ENCODE results near the gene FTH1. TPM values are rescaled to one million over a fixed set of nuclear protein-coding genes. Genes with fewer than 3 reads are reported as not detected.
"Not testable (repeated sequence)": the region's sequence is repeated elsewhere in the genome, so short reads cannot be mapped to it uniquely, and the experiment has no call there.

FTH1 gene
- polyA plus RNA-seq, 12 donors = 1,211 to 2,107 (median 1,338) TPM; not detected in 1

DNA sequence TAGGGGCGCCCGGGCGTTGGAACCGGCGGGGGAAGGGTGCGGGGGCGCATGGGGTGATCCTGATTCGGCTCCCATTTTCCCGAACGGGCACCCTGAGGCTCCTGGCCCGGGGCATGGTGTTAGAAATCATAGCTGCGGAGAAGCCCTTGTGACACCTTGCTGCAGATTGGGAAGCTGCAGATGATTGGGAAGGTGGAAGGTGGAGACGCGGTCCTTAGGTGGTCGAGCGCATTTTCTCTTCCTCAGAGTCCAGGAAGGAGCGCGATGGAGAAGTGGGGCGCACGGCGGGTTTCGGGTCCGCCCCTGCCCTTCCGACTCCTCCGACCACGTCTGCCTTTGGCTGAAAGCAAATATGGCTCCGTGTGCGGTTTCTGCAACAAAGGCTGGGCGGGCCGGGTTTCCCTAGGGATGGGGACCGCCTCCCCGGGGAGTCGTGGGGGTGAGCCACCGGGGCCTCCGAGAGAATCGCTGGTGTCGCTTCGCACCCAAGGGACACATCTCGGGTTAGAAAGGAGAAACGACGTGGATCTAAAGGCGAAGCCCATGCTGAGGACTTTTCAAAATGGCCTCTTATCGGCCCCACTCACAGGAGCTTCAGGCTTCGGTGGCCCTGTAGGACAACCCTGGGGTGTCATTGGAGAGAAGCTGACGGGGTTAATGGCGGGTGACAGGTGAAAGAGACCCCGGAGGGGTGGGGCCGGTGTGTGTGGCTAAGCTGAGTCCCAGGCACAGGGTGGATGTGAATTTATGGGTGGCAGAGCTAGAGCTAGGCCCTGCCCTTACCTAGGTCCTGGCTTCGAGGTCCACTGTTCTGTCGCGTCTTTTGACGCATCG is 707 bp upstream of the FTH1 start:
- no peak for DNase-seq

DNA sequence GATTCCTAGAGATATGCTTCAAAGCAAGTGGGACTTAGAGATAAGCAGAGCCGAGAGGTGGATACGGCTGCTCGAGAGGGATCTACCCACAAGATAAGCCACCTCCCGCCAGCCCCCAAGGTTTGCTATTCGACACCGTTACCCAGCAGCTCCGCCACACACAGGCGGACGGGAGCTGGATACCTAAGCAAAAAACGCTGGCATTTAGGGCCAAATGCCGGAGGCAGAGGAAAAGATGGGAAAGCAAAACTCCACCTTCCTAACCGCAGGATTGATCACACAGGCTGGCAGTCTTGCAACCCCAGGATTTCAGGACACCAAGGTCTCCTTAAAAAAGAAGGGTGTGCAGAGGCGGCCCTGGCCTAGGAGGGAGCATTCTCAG is 709 bp downstream of the FTH1 start:
- no peak for DNase-seq

DNA sequence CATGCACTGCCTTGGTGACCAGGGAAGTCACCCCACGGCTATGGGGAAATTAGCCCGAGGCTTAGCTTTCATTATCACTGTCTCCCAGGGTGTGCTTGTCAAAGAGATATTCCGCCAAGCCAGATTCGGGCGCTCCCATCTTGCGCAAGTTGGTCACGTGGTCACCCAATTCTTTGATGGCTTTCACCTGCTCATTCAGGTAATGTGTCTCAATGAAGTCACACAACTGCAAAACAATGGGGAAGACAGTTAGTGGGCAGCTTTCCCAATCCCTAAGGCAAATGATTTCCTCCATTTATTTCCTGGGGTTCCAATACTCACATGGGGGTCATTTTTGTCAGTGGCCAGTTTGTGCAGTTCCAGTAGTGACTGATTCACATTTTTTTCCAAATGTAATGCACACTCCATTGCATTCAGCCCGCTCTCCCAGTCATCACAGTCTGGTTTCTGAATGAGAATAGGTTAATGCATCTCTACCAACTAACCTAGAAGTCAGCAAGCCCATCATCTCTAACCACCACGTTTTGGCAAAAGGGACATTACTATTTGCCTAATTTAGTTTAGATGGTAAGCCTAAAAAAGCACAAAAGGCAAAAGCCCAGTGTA is 2.7 kb downstream of the FTH1 start:
- not testable (repeated sequence) for DNase-seq

DNA sequence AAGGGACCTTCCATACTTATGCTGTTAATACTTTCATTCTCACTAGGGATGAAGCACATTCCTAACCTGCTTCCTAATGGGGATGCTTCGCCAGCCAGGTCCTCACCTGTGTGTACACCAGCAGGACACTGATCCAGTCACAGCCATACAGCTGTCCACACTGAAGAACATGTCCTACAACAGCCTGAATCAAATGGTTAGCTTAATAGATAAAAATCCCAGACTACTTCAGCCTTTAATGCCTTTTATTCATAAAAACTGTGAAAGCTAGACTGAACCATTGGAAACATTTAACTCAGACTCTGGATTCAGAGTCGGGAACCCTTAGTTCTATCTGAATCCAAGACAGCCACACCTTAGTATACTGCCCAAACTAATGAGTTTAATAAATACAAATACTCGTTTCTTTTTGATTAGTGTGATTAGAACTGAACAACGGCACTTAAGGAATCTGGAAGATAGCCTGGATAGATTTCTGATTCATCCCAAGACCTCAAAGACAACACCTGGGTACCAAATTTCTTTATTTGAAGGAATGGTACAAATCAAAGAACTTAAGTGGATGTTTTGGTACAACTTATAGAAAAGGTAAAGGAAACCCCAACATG is 3.3 kb downstream of the FTH1 start:
- no peak for DNase-seq

DNA sequence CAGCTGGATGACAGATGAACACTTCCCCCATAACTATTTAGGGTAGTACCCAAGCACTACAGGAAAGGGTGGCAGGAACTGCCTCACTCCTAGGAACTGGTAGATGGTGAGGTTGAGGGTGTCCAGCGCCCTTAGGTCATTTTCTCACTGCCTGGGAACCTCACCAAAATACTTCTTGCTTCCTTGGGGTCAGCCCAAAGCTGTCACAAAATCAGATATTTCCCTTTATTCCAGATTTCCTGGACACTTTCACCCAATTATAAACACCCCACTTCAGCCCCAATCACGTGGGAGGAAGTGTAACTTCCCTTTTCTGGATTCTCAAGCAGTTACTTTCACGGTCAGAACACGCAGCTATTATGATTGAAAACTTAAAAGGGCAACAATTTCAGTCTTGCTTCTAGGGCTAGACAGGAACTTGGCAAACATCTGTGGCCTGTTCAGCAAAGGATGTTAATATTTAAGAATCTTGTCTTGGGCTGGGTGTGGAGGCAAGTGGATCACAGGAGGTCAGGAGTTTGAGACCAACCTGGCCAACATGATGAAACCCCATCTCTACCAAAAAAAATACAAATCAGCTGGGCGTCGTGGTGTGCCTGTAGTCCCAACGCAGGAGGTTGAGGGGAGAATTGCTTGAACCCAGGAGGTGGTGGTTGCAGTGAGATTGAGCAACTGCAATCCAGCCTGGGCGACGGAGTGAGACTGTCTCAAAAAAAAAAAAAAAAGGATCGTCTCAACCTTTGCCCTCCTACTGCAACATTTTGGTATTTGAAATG is 4.0 kb downstream of the FTH1 start:
- no peak for DNase-seq

DNA sequence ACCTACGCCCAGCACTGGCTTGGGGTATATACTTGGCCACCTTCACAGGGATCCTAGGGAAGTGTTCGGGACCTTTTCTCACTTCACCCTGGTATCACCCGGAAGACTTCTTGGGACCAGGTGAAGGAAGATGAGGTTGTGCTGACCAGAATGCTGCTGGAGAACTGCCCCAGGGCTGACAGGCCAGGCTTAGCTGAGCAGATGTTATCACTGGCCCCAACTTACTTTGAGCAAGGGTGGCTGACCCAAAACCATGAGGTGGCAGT is 4.5 kb downstream of the FTH1 start:
- DNase-seq = no peak

DNA sequence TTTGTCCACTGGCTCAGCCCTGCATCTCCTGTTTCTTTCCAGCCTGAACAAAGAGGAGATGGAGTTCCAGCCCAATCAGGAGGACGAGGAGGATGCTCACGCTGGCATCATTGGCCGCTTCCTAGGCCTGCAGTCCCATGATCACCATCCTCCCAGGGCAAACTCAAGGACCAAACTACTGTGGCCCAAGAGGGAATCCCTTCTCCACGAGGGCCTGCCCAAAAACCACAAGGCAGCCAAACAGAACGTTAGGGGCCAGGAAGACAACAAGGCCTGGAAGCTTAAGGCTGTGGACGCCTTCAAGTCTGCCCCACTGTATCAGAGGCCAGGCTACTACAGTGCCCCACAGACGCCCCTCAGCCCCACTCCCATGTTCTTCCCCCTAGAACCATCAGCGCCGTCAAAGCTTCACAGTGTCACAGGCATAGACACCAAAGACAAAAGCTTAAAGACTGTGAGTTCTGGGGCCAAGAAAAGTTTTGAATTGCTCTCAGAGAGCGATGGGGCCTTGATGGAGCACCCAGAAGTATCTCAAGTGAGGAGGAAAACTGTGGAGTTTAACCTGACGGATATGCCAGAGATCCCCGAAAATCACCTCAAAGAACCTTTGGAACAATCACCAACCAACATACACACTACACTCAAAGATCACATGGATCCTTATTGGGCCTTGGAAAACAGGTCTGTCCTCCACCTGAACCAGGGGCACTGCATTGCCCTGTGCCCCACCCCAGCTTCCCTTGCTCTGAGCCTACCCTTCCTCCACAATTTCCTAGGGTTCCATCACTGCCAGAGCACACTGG is 5.0 kb downstream of the FTH1 start:
- no peak for DNase-seq

DNA sequence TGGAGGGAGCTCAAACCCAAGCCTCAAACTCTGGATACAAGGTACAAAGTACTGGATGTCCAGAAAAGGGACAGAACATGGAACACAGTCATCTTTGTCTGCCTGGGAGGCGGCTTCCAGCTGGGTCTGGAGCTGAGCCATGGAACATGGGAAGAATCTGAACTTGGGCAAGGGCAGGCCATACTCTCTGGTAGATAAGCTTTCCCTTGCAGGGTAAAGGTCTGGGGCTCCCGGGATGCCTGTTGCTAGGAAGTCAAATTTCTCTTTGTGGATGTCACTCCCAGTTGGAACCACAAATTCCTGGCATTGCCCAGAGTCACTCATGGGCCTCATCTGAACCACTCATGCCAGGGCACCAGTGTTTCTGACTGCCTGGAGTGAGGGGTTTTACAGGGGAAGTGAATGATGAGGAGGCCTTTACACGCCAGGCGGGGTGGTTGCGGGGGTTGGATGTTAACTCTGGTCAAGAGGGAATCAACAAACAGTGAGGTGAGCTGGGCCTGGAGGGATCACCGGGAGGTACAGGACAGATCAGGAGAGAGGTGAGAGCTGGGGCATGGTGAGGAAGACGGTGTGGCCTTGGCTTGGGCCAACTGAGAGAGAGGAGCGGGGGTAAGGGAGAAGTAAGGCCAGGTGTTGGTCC is 5.7 kb downstream of the FTH1 start:
- DNase-seq = no peak

DNA sequence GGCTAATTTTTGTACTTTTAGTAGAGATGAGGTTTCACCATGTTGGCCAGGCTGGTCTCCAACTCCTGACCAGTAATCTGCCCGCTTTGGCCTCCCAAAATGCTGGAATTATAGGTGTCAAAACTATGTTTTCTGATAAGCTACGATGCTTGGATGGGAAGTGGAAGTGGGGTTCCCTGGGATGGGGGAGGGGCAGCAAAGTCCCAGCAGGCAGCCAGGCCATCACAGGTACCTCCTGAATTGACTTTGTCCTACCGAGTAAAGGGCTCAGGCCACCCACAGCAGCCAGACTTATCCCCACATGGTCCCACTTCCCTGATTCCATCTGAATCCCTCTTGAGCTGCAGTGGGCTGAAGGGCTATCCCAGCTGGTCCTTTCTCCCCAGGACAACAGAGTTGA is 6.9 kb downstream of the FTH1 start:
- no peak for DNase-seq

DNA sequence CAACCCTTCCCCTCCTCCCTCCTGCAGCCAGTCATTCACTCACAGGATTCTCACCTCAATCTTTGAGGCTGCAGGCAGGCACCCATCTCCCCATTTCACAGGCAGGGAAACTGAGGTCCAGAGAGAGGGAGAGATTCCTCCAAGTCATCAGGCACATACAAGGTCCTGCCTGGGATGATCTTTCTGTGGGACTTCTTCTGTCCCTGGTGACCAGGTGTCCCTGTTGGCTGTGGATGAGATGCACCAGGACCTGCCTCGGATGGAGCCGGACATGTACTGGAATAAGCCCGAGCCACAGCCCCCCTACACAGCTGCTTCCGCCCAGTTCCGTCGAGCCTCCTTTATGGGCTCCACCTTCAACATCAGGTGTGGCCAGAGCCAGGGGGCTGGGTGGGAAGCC is 7.8 kb downstream of the FTH1 start:
- no peak for DNase-seq

DNA sequence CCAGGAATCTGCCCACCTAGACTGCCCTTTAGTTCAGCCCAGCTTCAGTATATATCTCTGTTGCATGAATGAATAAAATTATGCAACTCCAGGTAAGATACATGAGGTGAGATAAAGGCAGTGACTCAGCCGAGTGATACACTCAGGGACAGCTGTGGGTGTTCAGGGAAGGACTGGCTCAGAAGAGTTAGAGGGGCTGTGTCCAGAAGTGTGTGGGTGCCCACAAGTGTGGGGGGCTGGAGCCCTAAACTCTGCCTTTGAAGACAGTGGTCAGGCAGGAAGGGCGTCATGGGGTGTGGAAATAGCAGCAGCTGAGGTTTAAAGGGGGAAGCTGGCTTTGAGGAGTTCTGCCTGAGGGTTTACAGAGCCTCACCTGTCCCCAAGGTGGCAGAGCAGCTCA is 8.3 kb downstream of the FTH1 start:
- no peak for DNase-seq

DNA sequence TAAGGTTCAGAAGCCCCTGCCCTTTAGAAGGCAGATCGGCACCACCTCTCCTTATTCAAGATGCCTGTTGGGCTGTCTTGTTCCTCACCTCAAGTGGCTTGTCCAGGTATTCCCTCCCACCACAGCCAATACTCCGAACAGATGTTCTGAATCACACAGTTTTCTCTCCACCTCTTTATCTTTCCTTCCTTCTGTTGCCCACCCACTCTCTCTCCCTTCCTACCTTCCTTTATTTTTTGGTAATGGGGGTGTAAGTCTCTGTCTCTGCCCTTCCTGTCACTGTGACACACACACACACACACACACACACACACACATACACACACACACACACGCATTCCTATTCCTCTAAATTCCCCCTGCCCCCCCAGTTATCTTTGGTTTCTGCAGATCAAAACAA is 8.8 kb downstream of the FTH1 start:
- DNase-seq = no peak

DNA sequence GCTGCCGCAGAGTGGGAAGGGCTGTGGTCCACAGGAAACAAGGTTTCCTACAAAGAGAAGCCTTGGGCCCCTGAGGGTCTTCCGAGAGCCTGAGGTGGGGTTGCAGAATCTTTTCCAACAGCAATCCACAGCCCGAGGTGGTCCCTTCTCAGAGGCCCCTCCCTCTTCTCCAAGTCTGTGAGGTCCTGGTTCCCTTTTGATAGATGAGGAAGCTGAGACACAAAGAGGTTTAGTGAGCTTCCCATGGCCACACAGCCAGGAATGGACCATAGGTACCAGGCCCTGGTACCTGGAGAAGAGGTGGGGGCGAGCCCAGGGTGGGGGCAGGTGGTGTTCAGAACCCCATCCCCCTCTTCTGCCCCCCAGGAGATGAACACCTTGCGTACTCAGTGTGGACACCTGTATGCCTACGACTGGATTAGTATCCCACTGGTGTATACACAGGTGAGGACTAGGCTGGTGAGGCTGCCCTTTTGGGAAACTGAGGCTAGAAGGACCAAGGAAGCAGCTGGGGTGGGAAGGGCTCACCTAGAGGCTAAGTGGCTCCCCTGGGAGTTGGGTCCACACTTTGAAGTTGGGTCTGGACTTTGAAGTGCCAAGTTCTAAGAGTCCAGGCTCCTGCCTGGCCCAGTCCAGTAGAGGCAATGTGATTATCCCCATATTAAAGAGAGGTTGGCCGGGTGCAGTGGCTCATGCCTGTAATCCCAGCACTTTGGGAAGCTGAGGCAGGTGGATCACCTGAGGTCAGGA is 10.2 kb downstream of the FTH1 start:
- DNase-seq = no peak

DNA sequence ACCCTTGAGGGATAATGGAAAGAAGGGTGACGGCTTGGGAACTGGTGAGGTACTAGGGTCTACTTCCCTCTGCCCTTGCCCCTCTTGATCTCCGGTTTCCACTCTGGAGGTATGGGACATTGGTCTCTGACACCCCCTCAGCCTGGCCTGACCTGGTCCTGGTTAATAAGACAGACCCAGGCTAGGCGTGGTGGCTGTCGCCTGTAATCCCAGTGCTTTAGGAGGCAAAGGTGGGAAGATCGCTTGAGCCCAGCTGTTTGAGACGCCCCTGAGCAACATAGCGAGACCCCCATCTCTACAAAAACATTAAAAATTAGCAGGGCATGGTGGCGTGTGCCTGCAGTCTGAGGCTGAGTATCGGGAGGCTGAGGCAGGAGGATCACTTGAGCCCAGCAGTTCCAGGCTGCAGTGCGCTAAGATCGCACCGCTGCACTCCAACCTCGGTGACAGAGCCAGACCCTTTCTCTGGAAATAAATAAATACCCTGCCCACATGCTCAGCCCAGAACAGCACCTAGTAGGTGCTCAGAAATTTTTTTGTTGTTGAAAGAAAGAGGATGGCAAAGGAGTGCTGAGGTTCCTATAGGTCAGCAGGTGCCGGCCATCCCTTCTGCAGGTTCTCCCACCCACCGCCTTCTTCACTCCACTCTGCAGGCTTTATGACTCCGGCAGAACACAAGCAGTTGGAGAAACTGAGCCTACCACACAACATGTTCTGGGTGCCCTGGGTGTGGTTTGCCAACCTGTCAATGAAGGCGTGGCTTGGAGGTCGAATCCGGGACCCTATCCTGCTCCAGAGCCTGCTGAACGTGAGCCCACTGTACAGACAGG is 11.0 kb downstream of the FTH1 start:
- no peak for DNase-seq

DNA sequence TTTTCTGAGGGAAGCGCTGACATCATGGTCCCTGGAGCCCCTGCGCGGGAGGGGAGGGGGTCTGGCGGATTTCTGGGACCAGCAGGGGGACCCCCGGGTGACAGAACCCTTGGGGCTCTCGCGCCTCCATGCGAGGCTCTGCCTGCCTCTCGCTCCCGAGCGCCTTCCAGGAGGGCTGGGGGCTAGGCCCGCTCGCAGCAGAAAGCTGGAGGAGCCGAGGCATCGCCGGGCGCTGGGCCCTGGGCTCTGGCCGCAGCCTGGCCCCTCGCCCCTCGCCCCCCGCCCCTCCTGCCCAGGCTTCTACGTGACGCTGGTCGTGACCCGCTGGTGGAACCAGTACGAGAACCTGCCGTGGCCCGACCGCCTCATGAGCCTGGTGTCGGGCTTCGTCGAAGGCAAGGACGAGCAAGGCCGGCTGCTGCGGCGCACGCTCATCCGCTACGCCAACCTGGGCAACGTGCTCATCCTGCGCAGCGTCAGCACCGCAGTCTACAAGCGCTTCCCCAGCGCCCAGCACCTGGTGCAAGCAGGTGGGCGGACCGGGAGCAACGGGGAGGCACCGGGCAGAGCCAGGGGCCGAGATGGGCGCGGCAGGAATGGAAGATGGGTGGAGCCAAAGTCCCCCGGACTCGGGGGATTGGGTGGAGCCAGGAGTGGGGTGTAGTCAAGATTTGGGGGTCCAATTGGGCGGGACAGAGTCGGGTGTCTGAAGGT is 11.9 kb downstream of the FTH1 start:
- no peak for DNase-seq

DNA sequence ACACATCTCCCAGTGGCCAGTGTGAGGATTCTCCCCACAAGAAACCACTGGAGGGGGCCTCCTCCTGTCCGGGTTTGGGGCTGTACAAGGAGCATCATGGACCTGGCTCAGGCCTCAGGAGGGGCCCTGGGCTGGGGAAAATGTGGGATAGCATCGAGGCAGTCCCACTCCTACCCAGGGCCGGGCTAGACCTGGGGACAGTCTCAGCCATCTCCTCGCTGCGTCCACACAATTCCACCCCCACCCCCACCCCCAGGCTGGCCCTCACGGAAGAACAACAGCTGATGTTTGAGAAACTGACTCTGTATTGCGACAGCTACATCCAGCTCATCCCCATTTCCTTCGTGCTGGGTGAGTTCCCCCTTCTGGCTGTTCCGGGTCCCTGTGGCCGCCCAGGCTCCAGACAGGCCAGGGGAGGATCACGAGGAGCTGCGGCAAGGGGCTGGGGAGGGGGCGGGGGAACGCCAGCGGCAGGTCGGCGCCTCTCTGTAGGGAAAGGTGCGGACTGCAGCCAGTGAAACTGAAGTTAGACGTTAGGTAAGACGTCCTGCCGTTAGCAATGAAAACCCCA is 12.5 kb downstream of the FTH1 start:
- peak; percentile 75 for DNase-seq

DNA sequence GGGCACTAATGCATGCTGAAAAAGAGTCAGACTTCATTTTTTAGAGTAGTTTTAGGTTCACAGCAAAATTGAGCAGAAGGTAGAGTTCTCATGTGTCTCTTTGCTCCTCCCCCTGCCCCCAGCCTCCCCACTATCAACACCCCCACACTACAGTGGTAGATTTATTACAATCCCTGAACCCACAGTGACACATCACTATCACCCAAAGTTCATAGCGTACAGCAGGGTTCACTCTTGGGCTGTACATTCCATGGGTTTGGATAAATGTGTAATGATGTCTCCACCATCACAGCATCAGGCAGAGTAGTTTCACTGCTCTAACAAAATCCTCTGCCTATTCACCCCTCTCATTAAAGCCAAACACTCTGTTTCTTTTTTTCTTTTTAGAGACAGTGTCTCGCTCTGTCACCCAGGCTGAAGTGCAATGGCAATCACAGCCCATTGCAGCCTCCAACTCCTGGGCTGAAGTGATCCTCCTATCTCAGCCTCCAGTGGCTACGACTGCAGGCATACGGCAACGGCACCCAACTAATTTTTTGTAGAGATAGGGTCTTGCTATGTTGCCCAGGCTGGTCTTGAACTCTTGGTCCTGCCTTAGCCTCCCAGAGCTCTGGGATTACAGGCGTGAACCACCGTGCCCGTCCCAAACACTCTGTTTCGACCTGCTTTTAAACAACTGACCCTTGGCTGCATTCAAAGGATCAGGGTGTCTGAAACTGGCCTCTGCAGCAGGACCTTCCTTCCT is 13.2 kb downstream of the FTH1 start:
- no peak for DNase-seq

DNA sequence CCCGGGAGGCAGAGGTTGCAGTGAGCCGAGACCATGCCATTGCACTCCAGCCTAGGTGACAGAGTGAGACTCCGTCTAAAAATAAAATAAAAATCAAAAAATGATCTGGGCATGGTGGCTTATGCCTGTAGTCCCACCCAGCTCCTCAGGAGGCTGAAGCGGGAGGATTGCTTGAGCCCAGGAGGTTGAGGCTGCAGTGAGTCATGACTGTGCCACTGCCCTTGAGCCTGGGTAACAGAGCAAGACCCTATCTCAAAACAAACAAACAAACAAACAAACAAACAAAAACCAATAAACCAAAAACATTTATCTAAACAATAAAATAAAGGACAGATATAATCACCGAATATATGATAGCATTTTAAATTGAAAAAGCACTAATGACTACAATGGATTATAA is 13.8 kb downstream of the FTH1 start:
- not testable (repeated sequence) for DNase-seq

Measured in muscle of arm (tissue), 12 donors.